Activated CD8-positive, alpha-beta memory T cell treated with anti-CD3 and anti-CD28 coated beads, Interleukin-2, amount 10 ng/mL, durations not matched to agents 7 days and 5 days (primary cell): ENCODE measurements around the gene ITPR3. TPM values are rescaled to one million over a fixed set of nuclear protein-coding genes. Genes with fewer than 3 reads are reported as not detected.
A peak's percentile ranks its signal among the peaks of the same experiment; 100 is the strongest.

Source experiments
- ATAC-seq: fragments of 150-1000 bp; cut with Tn5 transposase; one replicate; pipeline ENCODE4 v1.10.0; 2021; ENCODE audit warnings: moderate library complexity
- CTCF ChIA-PET: fragments of 350-600 bp; sonication (Branson Sonifier 250); formaldehyde crosslinking; loops from one replicate; lab custom pipeline; 2021; ENCODE audit warnings: antibody characterized with exemption; lab: Charles Lee
- DNase-seq: peaks from one replicate; pipeline ENCODE4 v3.0.0-alpha.2; 2020
- H3K27ac Mint-ChIP-seq: one replicate; pipeline ENCODE4 v1.8.0; 2021; ENCODE audit warnings: mild to moderate bottlenecking, mixed read lengths
- H3K27me3 Mint-ChIP-seq: one replicate; pipeline ENCODE4 v1.8.0; 2021; ENCODE audit warnings: mixed read lengths
- H3K36me3 Mint-ChIP-seq: one replicate; pipeline ENCODE4 v1.8.0; 2021; ENCODE audit warnings: mild to moderate bottlenecking, mixed read lengths
- H3K4me1 Mint-ChIP-seq: one replicate; pipeline ENCODE4 v1.8.0; 2021; ENCODE audit warnings: mixed read lengths
- H3K4me3 Mint-ChIP-seq: one replicate; pipeline ENCODE4 v1.8.0; 2021; ENCODE audit warnings: mild to moderate bottlenecking, moderate library complexity, mixed read lengths
- H3K9me3 Mint-ChIP-seq: one replicate; pipeline ENCODE4 v1.8.0; 2022; ENCODE audit warnings: low read depth, mixed read lengths
- total RNA-seq, 2 experiments: library from RNA; stranded (reverse); gene quantifications; one replicate each; pipeline ENCODE4 v1.2.3, GENCODE V29; 2021

ITPR3 gene
- total RNA-seq, 2 experiments from 2014 or later, result 44.9 to 71.3 TPM

- Mint-ChIP-seq H3K27ac (peak overlapping the region; percentile 91), H3K9me3 (no peaks in the 10 kb centered on the region), H3K27me3 (no peaks in the 10 kb centered on the region), H3K36me3 (peaks cover 43% of the 10 kb centered on the region), H3K4me3 (peak overlapping the region; percentile 19), H3K4me1 (peaks cover 63% of the 10 kb centered on the region)
- CTCF ChIA-PET, result interaction anchor here (0.8 to 2.6 kb wide), 3 partner anchors 18 to 645 kb away, joined by 3 to 15 read pairs (median 3); partner anchors contain the start of gene UQCC2
- DNase-seq (peak; percentile 89), ATAC-seq (peak; percentile 83)
Measured at GRCh38 chr6:33692760-33693158, 71.6 kb downstream of the ITPR3 start.

GRCh38 chr6:33693186-33694105, 72.3 kb downstream of the ITPR3 start:
- Mint-ChIP-seq H3K36me3 (peaks cover 43% of the 10 kb centered on the region), H3K4me3 (no peak overlapping the region), H3K27me3 (no peaks in the 10 kb centered on the region), H3K9me3 (no peaks in the 10 kb centered on the region), H3K27ac (peak overlapping the region; percentile 91), H3K4me1 (peaks cover 63% of the 10 kb centered on the region)
- no peak for DNase-seq
- CTCF ChIA-PET, result interaction anchor here (0.8 to 2.6 kb wide), 6 partner anchors 9 to 646 kb away, joined by 3 to 15 read pairs (median 4); partner anchors contain the start of genes ITPR3 and UQCC2
- ATAC-seq, result no peak

GRCh38 chr6:33694401-33694931, 73.3 kb downstream of the ITPR3 start:
- CTCF ChIA-PET, result interaction anchor here (0.5 to 2.6 kb wide), 6 partner anchors 8 to 385 kb away, joined by 3 to 15 read pairs (median 6); partner anchors contain the start of genes ITPR3 and UQCC2
- H3K9me3 Mint-ChIP-seq, result no peaks in the 10 kb centered on the region
- H3K27ac Mint-ChIP-seq, result peak overlapping the region; percentile 84
- H3K36me3 Mint-ChIP-seq, result peaks cover 41% of the 10 kb centered on the region
- DNase-seq (peak; percentile 63), ATAC-seq (peak; percentile 40)
- H3K4me3 Mint-ChIP-seq, result no peak overlapping the region
- H3K27me3 Mint-ChIP-seq, result no peaks in the 10 kb centered on the region
- H3K4me1 Mint-ChIP-seq, result peaks cover 69% of the 10 kb centered on the region

GRCh38 chr6:33694977-33695376, 73.9 kb downstream of the ITPR3 start:
- no peaks in the 10 kb centered on the region for H3K27me3 Mint-ChIP-seq
- CTCF ChIA-PET, result interaction anchor here (0.5 to 2.6 kb wide), 6 partner anchors 8 to 386 kb away, joined by 3 to 15 read pairs (median 6); partner anchors contain the start of genes ITPR3 and UQCC2
- DNase-seq, result no peak
- H3K36me3 Mint-ChIP-seq, result peaks cover 42% of the 10 kb centered on the region
- peak overlapping the region; percentile 84 for H3K27ac Mint-ChIP-seq
- no peaks in the 10 kb centered on the region for H3K9me3 Mint-ChIP-seq
- H3K4me3 Mint-ChIP-seq, result no peak overlapping the region
- H3K4me1 Mint-ChIP-seq, result peaks cover 73% of the 10 kb centered on the region
- no peak for ATAC-seq

- Mint-ChIP-seq H3K36me3 (peaks cover 42% of the 10 kb centered on the region), H3K4me3 (no peak overlapping the region), H3K27ac (peak overlapping the region; percentile 84), H3K4me1 (peaks cover 78% of the 10 kb centered on the region), H3K9me3 (no peaks in the 10 kb centered on the region), H3K27me3 (no peaks in the 10 kb centered on the region)
- DNase-seq (no peak), ATAC-seq (no peak)
- CTCF ChIA-PET, result interaction anchor here (1.5 to 2.9 kb wide), 4 partner anchors 16 to 110 kb away, joined by 3 to 13 read pairs (median 7); partner anchors contain the start of genes ITPR3 and UQCC2
Measured at GRCh38 chr6:33695451-33695887, 74.3 kb downstream of the ITPR3 start.

- Mint-ChIP-seq H3K4me1 (peaks cover 80% of the 10 kb centered on the region), H3K4me3 (no peak overlapping the region), H3K27me3 (no peaks in the 10 kb centered on the region), H3K9me3 (no peaks in the 10 kb centered on the region), H3K36me3 (peaks cover 36% of the 10 kb centered on the region), H3K27ac (peak overlapping the region; percentile 84)
- DNase-seq, result no peak
- no peak for ATAC-seq
- CTCF ChIA-PET, result interaction anchor here (2.9 kb wide), 1 partner anchor 15 kb away, joined by 13 read pairs; the partner anchor contains the start of gene UQCC2
Measured at GRCh38 chr6:33696076-33696475, 75.0 kb downstream of the ITPR3 start.

GRCh38 chr6:33696548-33697518, 75.7 kb downstream of the ITPR3 start:
- no peaks in the 10 kb centered on the region for H3K9me3 Mint-ChIP-seq
- H3K4me3 Mint-ChIP-seq, result no peak overlapping the region
- no peaks in the 10 kb centered on the region for H3K27me3 Mint-ChIP-seq
- CTCF ChIA-PET, result interaction anchor here (0.8 to 2.9 kb wide), 7 partner anchors 12 to 306 kb away, joined by 3 to 13 read pairs (median 3); partner anchors contain the start of gene UQCC2
- H3K27ac Mint-ChIP-seq, result peak overlapping the region; percentile 84
- H3K4me1 Mint-ChIP-seq, result peaks cover 73% of the 10 kb centered on the region
- peaks cover 31% of the 10 kb centered on the region for H3K36me3 Mint-ChIP-seq
- peak; percentile 20 for ATAC-seq
- DNase-seq, result peak; percentile 67

GRCh38 chr6:33697845-33698244, 76.7 kb downstream of the ITPR3 start:
- Mint-ChIP-seq H3K4me3 (no peak overlapping the region), H3K27ac (peak overlapping the region; percentile 84), H3K9me3 (no peaks in the 10 kb centered on the region), H3K4me1 (peaks cover 67% of the 10 kb centered on the region), H3K27me3 (no peaks in the 10 kb centered on the region), H3K36me3 (peaks cover 25% of the 10 kb centered on the region)
- ATAC-seq (no peak), DNase-seq (no peak)
- CTCF ChIA-PET, result interaction anchor here (0.8 to 2.9 kb wide), 5 partner anchors 11 to 109 kb away, joined by 3 to 13 read pairs (median 3); partner anchors contain the start of gene UQCC2

- CTCF ChIA-PET, result interaction anchor here (1.0 kb wide), 1 partner anchor 108 kb away, joined by 3 read pairs; no protein-coding TSS in a partner anchor
- peaks cover 61% of the 10 kb centered on the region for H3K4me1 Mint-ChIP-seq
- H3K36me3 Mint-ChIP-seq, result peaks cover 25% of the 10 kb centered on the region
Measured at GRCh38 chr6:33698494-33698893, 77.4 kb downstream of the ITPR3 start.

GRCh38 chr6:33699131-33699530, 78.0 kb downstream of the ITPR3 start:
- Mint-ChIP-seq H3K4me3 (no peak overlapping the region), H3K4me1 (peaks cover 55% of the 10 kb centered on the region), H3K9me3 (no peaks in the 10 kb centered on the region), H3K27ac (peak overlapping the region; percentile 82), H3K36me3 (peaks cover 22% of the 10 kb centered on the region), H3K27me3 (no peaks in the 10 kb centered on the region)
- CTCF ChIA-PET, result interaction anchor here (1.0 kb wide), 1 partner anchor 109 kb away, joined by 3 read pairs; no protein-coding TSS in a partner anchor
- DNase-seq, result no peak
- no peak for ATAC-seq

More at GRCh38 chr6:33698494-33698893, 77.4 kb downstream of the ITPR3 start:
- no peak overlapping the region for H3K27ac Mint-ChIP-seq
- no peak overlapping the region for H3K4me3 Mint-ChIP-seq
- ATAC-seq, result no peak
- H3K9me3 Mint-ChIP-seq, result no peaks in the 10 kb centered on the region
- no peaks in the 10 kb centered on the region for H3K27me3 Mint-ChIP-seq
- DNase-seq, result no peak

GRCh38 chr6:33699739-33700138, 78.6 kb downstream of the ITPR3 start:
- CTCF ChIA-PET, result interaction anchor here (1.2 to 4.2 kb wide), 14 partner anchors 9 to 125 kb away, joined by 3 to 64 read pairs (median 6); partner anchors contain the start of genes BAK1, ITPR3 and UQCC2
- Mint-ChIP-seq H3K4me1 (peaks cover 49% of the 10 kb centered on the region), H3K27me3 (no peaks in the 10 kb centered on the region), H3K9me3 (no peaks in the 10 kb centered on the region), H3K4me3 (no peak overlapping the region), H3K27ac (peak overlapping the region; percentile 82), H3K36me3 (peaks cover 16% of the 10 kb centered on the region)
- no peak for DNase-seq
- no peak for ATAC-seq
